GM19463 (cell line): ENCODE measurements around the gene SPATA31D1.

Experiments used
- ATAC-seq: cut with Tn5 transposase; IDR thresholded peaks from one replicate; pipeline ENCODE4 v1.9.1; 2021; ENCODE audit warnings: mild to moderate bottlenecking, moderate library complexity; ENCODE audit not compliant: unreplicated experiment

The SPATA31D1 gene

DNA sequence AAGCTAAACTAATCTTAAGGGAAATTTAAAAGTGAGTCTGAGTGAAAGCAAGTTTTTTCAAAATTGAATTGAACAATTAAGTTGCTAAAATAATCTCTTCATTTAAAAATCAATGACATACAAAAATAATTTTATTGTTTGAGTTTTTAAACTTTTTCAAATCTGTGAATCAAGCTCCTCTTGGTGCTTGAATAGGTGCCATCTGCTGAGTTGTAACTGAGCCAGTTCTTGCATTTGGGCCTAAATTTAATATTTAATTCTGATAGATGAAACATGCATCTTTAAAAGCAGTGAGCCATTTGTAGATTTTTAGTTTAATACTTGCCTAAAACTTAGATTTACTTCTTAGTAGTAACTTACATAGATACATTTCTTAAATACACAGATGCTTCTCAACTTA lies 31.8 kb downstream of the SPATA31D1 start:
- ATAC-seq: no peak

DNA sequence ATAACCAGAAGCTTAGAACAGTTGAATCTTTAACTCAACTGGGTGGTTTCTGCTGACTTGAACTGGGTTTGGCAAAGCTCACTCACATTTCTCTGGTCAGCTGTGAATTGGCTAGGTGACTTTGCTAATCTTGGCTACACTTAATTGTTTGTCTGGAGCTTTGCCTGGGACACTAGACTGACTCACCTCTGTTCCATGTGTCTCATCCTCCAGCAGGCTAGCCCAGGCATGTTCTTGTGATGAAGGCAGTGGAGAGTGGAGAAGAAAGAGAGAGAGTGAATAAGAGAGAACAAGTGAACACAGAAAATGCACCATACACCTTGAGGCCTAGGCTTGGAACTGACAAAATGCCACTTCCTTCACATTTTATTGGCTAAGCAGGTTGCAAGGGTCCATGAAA lies 32.6 kb downstream of the SPATA31D1 start:
- no peak for ATAC-seq

GRCh38 chr9:82022121-82022520 lies 33.5 kb downstream of the SPATA31D1 start:
- ATAC-seq: no peak

DNA sequence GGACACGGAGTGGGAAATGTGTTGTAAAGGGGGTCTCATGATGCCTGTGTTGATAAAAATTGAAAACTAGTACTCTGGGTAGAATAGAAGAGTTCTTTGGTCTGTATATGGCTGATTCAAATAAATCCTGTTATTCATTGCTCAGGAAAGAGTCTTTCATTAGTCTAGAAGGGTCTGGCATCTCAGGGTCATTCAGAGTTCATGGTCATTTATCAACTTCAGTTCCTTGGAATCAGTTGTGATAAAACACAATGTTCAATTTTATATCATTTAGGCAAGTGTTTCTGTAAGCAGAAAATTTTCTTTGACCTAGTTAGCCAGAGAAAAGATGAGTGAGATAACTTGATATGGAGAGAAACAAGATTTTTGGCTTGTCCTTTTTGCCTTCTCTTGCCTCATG lies 36.3 kb downstream of the SPATA31D1 start:
- no peak for ATAC-seq

GRCh38 chr9:82031538-82032280 lies 43.1 kb downstream of the SPATA31D1 start:
- ATAC-seq: no peak

GRCh38 chr9:82034956-82035731 lies 46.6 kb downstream of the SPATA31D1 start:
- no peak for ATAC-seq

DNA sequence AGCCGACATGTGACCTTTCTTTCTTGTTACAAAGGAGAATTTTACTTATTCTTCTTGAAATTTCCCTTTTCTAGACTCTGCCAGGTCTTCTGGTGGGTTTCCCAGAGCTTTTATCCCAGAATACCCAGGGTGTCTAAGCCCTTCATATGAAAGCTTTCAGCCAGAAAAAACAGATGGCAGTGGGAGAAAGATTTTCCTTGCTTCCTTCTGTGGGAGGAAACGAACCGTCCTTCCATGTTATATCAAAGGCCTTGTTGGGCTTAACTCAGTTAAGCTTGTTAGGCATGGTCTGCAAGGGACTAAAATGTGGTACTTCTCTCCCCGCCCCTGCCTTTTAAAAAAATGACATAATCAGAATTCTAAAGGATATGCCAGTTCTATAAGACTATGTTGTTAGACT lies 47.5 kb downstream of the SPATA31D1 start:
- ATAC-seq: no peak

DNA sequence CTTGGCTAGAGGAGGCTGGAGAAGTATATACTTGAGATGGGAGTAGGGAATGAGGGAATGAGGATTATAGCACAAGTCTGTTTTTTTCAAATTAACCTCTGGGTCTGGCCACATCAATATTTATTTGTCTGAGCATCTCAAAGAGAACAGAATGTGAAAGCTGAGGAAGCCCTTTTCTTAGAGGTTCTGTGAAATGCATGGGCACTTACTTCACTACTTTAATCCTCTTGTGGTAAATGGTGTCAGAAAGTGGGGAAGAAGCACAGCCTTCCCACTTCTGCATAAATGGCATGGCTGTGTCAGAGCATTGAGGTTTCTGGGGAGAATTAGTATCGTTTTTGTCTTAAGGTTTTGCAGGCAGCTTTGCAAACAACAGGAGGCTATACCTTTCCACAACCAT lies 48.6 kb downstream of the SPATA31D1 start:
- ATAC-seq: no peak

DNA sequence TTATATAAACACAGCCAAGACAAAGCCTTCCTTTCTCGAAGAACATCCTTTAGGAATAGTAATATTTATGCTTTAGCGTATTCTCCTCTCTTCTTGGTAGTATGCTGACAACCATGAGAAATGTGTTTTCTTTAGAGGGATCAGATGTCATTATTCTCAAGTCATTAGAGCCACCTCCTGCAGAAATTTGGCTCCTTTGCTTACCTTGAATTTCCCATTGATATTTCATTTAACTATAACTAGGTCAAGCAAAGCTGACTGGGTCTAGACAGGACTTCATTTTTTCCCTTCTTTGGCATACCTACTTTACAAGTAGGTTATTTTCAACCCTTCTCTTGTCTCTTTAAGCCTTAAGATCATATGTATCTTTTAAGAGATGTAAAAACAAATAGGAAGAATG lies 50.3 kb downstream of the SPATA31D1 start:
- no peak for ATAC-seq
